SK-N-SH (cell line): Measurements from ENCODE around the gene PRR15. TPM values are rescaled to one million over a fixed set of nuclear protein-coding genes. Genes with fewer than 3 reads are reported as not detected.

Experiments
- CTCF ChIA-PET: fragments of 300-600, 350-600 bp; formaldehyde crosslinking; extraction: SDS; loops from one replicate; lab custom pipeline; 2021; lab: Yijun Ruan, JAX
- POLR2A ChIA-PET: fragments of 350-600 bp; sonication (Branson Sonifier 250); formaldehyde crosslinking; extraction: SDS; loops from one replicate; lab custom pipeline; 2020; ENCODE audit warnings: antibody characterized with exemption, inconsistent platforms; lab: Yijun Ruan, JAX
- DNase-seq: peaks from one replicate; pipeline ENCODE4 v3.0.0; 2012
- H2AFZ ChIP-seq: fragments of 200-600 bp; sonication (generic); 2 replicates; pipeline ENCODE4 v1.8.1; 2016; ENCODE audit warnings: antibody characterized with exemption, mild to moderate bottlenecking, low read depth
- H3F3A ChIP-seq: fragments of 200-600 bp; sonication (generic); replicated peaks from 2 replicates; pipeline ENCODE3; 2016; ENCODE audit warnings: antibody characterized with exemption, mild to moderate bottlenecking; ENCODE audit not compliant: insufficient read depth
- H3K27ac ChIP-seq, 2 experiments: fragments of 200-500 bp in 1 of 2; fragments of 200-600 bp in 1 of 2; sonication (Bioruptor generic) in 1 of 2; sonication (generic), shearing (Covaris generic) in 1 of 2; 2 replicates each; pipeline versions ENCODE4 v1.5.1 to v1.6.1; 2014 to 2016; ENCODE audit warnings: low read depth in 2 of 2, inconsistent platforms in 1 of 2, low read length in 1 of 2, mild to moderate bottlenecking in 1 of 2, mixed read lengths in 1 of 2
- H3K27me3 ChIP-seq: fragments of 200-600 bp; sonication (generic), shearing (Covaris generic); 2 replicates; pipeline ENCODE4 v1.6.1; 2016; ENCODE audit warnings: mixed run types; ENCODE audit not compliant: insufficient read depth
- H3K36me3 ChIP-seq, 2 experiments: fragments of 200-500 bp in 1 of 2; fragments of 200-600 bp in 1 of 2; sonication (Bioruptor generic) in 1 of 2; sonication (generic) in 1 of 2; replicated peaks in 1 of 2; 2 replicates each; pipeline versions ENCODE3 to v1.5.1; 2014 to 2016; ENCODE audit warnings: low read length in 1 of 2, mild to moderate bottlenecking in 1 of 2; ENCODE audit not compliant: insufficient read depth in 2 of 2, control insufficient read depth in 1 of 2
- H3K4me1 ChIP-seq, 2 experiments: fragments of 200-500 bp in 1 of 2; fragments of 200-600 bp in 1 of 2; sonication (Bioruptor generic) in 1 of 2; sonication (generic), shearing (Covaris generic) in 1 of 2; 2 replicates each; pipeline versions ENCODE4 v1.5.1 to v1.6.1; 2014 to 2016; ENCODE audit warnings: low read depth in 1 of 2, low read length in 1 of 2, mixed run types in 1 of 2; ENCODE audit not compliant: insufficient read depth in 2 of 2, control insufficient read depth in 1 of 2
- H3K4me2 ChIP-seq: fragments of 200-600 bp; sonication (generic), shearing (Covaris generic); 2 replicates; pipeline ENCODE4 v1.6.1; 2017; ENCODE audit warnings: mixed run types
- H3K4me3 ChIP-seq, 2 experiments: fragments of 200-500 bp in 1 of 2; fragments of 200-600 bp in 1 of 2; sonication (Bioruptor generic) in 1 of 2; sonication (generic), shearing (Covaris generic) in 1 of 2; 2 replicates each; pipeline versions ENCODE4 v1.5.1 to v1.8.1; 2014 to 2016; ENCODE audit warnings: low read depth in 2 of 2, inconsistent platforms in 1 of 2, low read length in 1 of 2, mild to moderate bottlenecking in 1 of 2, mixed read lengths in 1 of 2, moderate library complexity in 1 of 2
- H3K79me2 ChIP-seq: fragments of 200-600 bp; sonication (generic); 2 replicates; pipeline ENCODE4 v1.8.1; 2017; ENCODE audit warnings: mild to moderate bottlenecking; ENCODE audit not compliant: insufficient read depth
- H3K9ac ChIP-seq: fragments of 200-600 bp; sonication (generic); 2 replicates; pipeline ENCODE4 v1.6.1; 2017; ENCODE audit warnings: mixed run types
- H3K9me2 ChIP-seq: fragments of 200-600 bp; sonication (generic); 2 replicates; pipeline ENCODE4 v1.6.1; 2017; ENCODE audit warnings: mixed run types
- H3K9me3 ChIP-seq: fragments of 200-600 bp; sonication (generic); 2 replicates; pipeline ENCODE4 v1.6.1; 2017; ENCODE audit warnings: mixed run types, mild to moderate bottlenecking, moderate library complexity
- H4K20me1 ChIP-seq: fragments of 200-600 bp; sonication (generic); 2 replicates; pipeline ENCODE4 v1.6.1; 2017; ENCODE audit warnings: mild to moderate bottlenecking, mixed run types; ENCODE audit not compliant: insufficient read depth
- ELF1 ChIP-seq: IDR thresholded peaks from 2 replicates; pipeline ENCODE4 v1.4.0; 2012
- FOSL2 ChIP-seq: IDR thresholded peaks from 2 replicates; pipeline ENCODE4 v1.4.0; 2012; ENCODE audit warnings: low read depth, mild to moderate bottlenecking, moderate library complexity, borderline replicate concordance
- FOXM1 ChIP-seq: IDR thresholded peaks from 2 replicates; pipeline ENCODE4 v1.4.0; 2012; ENCODE audit warnings: low read depth, mild to moderate bottlenecking
- GABPA ChIP-seq: IDR thresholded peaks from 2 replicates; pipeline ENCODE4 v1.4.0; 2012; ENCODE audit warnings: low read depth, mild to moderate bottlenecking
- GATA2 ChIP-seq: sonication (generic); formaldehyde crosslinking; IDR thresholded peaks from 2 replicates; pipeline ENCODE4 v1.5.0; 2020; ENCODE audit warnings: mild to moderate bottlenecking, missing genetic modification reagents
- MXI1 ChIP-seq: IDR thresholded peaks from 2 replicates; pipeline ENCODE4 v1.6.1; 2012; ENCODE audit warnings: mild to moderate bottlenecking, low read depth, low read length, improper control_type of control experiment
- RAD21 ChIP-seq: IDR thresholded peaks from 2 replicates; pipeline ENCODE4 v1.6.1; 2012; ENCODE audit warnings: mild to moderate bottlenecking, low read length
- RCOR1 ChIP-seq: fragments of 150-350 bp; IDR thresholded peaks from 2 replicates; pipeline ENCODE4 v1.6.1; 2017; ENCODE audit warnings: antibody characterized with exemption, low read length
- REST ChIP-seq: IDR thresholded peaks from 2 replicates; pipeline ENCODE4 v1.6.1; 2012; ENCODE audit warnings: mild to moderate bottlenecking, low read depth, low read length, moderate library complexity
- SMC3 ChIP-seq: IDR thresholded peaks from 2 replicates; pipeline ENCODE4 v1.6.1; 2012; ENCODE audit warnings: low read depth, low read length, improper control_type of control experiment
- WGBS: methylation state at CpG from one replicate; pipeline ENCODE4 v1.1.6; 2017; ENCODE audit warnings: low lambda C conversion rate; 5-methylcytosine and 5-hydroxymethylcytosine counted together
- polyA plus RNA-seq, 3 experiments: library from polyadenylated mRNA; depleted of rRNA; stranded (reverse); fragments of >200 nt; gene quantifications; 2 replicates each; pipeline ENCODE4 v1.2.3, GENCODE V29; 2012
- TF ChIP-seq, protein P1 (sequence below): fragments of 150-350 bp; IDR thresholded peaks from 2 replicates; pipeline ENCODE4 v1.6.1; 2016; ENCODE audit warnings: mild to moderate bottlenecking, low read depth, low read length
- TF ChIP-seq, protein P2 (sequence below): IDR thresholded peaks from 2 replicates; pipeline ENCODE4; 2012

Gene PRR15
- polyA plus RNA-seq, 1 of the 3 experiments (the other 2 are of a cell fraction) = 0.49 TPM

DNA sequence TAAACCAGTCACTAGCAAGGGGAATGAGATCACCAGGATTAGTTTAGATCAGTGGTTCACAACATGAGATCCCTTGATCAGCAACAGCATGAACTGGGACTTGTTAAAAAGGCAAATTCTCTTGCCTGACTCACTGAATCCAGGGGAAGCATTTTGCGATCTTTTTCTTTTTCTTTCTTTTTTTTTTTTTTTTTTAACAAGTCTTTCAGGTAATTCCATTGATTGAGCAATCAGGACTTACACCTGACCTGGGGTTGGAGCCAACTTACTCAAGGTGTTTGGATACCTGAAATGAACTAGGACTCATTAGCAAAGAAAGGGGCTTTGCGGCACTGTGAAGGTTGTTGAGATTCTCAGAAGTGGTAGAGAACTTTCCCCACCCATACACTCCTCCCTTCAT lies 47.1 kb upstream of the PRR15 start (continued):
- TF ChIP-seq GATA2 (CRISPR knock-in tag) = no peak
- TF ChIP-seq, all 33 proteins: peak for 0

DNA sequence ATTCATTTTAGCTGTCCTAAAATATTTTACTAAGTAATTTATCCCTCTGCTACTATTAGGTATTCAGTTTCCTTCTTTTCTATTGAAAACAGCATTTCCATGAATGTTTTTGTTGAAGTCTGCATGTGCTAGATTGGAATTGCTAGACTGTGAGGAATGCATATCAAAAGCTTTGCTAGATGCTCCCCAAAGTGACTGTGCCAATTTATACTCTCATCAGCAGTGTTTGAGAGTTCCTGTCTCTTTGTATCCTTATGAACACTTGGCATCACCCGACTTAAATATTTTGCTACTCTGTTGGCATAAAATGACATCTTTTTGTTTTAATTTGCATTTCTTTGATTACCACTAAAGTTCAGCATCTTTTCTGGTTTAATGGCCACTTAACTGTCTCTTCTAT lies 45.0 kb upstream of the PRR15 start:
- no peaks in the 10 kb centered on the region for H3K79me2 ChIP-seq
- no peak overlapping the region for H3K4me3 ChIP-seq
- CTCF ChIA-PET = no interaction called here
- H3K27ac ChIP-seq = no peak overlapping the region
- DNase-seq = no peak
- no peaks in the 10 kb centered on the region; the same call in 1 of the 2 replicates for H3K9me2 ChIP-seq
- POLR2A ChIA-PET = no interaction called here
- H3F3A ChIP-seq = no peaks in the 10 kb centered on the region
- H3K9ac ChIP-seq = no peak overlapping the region
- 51% methylated on average over 1 of the region's 1 CpG for WGBS
- TF ChIP-seq MXI1 = no peak
- TF ChIP-seq ELF1 = no peak
- no peak for TF ChIP-seq FOSL2
- TF ChIP-seq SMC3 = no peak
- TF ChIP-seq REST = no peak
- TF ChIP-seq, protein P1, sequence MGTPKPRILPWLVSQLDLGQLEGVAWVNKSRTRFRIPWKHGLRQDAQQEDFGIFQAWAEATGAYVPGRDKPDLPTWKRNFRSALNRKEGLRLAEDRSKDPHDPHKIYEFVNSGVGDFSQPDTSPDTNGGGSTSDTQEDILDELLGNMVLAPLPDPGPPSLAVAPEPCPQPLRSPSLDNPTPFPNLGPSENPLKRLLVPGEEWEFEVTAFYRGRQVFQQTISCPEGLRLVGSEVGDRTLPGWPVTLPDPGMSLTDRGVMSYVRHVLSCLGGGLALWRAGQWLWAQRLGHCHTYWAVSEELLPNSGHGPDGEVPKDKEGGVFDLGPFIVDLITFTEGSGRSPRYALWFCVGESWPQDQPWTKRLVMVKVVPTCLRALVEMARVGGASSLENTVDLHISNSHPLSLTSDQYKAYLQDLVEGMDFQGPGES = no peak
- TF ChIP-seq GABPA = no peak
- no peak for TF ChIP-seq RCOR1
- TF ChIP-seq, protein P2, sequence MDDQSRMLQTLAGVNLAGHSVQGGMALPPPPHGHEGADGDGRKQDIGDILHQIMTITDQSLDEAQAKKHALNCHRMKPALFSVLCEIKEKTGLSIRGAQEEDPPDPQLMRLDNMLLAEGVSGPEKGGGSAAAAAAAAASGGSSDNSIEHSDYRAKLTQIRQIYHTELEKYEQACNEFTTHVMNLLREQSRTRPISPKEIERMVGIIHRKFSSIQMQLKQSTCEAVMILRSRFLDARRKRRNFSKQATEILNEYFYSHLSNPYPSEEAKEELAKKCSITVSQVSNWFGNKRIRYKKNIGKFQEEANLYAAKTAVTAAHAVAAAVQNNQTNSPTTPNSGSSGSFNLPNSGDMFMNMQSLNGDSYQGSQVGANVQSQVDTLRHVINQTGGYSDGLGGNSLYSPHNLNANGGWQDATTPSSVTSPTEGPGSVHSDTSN = no peak
- TF ChIP-seq FOXM1 = no peak
- no peak for TF ChIP-seq RAD21
- no peaks in the 10 kb centered on the region for H3K36me3 ChIP-seq
- no peaks in the 10 kb centered on the region for H3K9me3 ChIP-seq
- H2AFZ ChIP-seq = no peak overlapping the region
- no peaks in the 10 kb centered on the region for H3K27me3 ChIP-seq
- no peaks in the 10 kb centered on the region for H3K4me1 ChIP-seq
- H3K4me2 ChIP-seq = no peak overlapping the region
- H4K20me1 ChIP-seq = no peaks in the 10 kb centered on the region
